HG03159 (cell line): ENCODE measurements around the gene IRF1.

ENCODE experiments used
- ATAC-seq: cut with Tn5 transposase; IDR thresholded peaks from one replicate; pipeline ENCODE4 v1.9.1; 2021; ENCODE audit warnings: mild to moderate bottlenecking, moderate library complexity; ENCODE audit not compliant: unreplicated experiment

The IRF1 gene

DNA sequence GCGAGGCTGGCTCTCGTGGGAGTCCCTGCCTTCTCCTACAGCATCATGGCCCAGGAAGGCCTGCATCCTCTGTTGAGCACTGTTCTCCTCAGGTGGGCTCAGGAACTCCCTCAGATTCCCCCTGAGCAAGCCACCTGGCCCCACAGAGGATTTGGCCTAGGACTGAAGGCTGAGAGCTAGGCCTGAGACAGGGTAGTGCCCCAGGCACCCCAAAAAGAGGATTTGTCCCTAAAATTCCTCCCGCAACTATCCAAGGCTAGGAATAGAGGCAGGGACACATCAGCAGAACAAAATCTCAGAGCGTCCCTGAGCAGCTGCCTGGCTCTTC lies 11.0 kb upstream of the IRF1 start:
- ATAC-seq: no peak

DNA sequence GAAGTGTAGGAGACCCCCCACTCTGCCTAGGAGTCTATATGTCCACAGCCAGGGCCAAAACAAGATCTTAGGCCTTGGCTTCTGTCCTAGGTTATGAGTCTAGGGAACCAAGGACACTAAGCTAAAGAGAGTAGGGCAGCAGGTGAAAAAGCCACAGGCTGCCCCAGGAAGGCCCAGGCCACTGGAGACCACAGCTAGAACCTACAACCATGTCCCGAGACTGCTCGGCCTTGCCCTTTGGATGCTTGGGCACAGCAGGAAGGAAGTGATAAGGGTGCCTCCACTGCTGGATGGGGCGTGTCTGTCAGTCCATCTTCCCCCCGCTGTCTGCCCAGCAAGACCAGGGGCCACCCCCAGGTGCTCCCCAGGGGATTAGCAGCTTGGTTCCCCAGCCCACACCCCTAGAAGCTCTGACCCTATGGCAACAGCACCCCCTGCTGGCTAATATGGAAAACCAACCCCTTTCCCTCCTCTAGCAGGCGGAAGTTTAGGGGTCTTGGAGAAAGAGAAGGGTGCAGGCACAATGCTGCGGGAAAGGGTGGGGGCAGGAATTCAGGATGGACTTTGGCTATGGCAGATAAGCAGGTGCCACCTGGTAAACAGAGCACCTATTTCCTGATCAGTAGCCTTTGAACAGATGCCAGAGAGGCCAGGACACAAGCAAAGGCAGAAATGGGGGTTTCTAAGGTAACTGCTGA lies 10.5 kb upstream of the IRF1 start:
- peak; percentile 33 for ATAC-seq

DNA sequence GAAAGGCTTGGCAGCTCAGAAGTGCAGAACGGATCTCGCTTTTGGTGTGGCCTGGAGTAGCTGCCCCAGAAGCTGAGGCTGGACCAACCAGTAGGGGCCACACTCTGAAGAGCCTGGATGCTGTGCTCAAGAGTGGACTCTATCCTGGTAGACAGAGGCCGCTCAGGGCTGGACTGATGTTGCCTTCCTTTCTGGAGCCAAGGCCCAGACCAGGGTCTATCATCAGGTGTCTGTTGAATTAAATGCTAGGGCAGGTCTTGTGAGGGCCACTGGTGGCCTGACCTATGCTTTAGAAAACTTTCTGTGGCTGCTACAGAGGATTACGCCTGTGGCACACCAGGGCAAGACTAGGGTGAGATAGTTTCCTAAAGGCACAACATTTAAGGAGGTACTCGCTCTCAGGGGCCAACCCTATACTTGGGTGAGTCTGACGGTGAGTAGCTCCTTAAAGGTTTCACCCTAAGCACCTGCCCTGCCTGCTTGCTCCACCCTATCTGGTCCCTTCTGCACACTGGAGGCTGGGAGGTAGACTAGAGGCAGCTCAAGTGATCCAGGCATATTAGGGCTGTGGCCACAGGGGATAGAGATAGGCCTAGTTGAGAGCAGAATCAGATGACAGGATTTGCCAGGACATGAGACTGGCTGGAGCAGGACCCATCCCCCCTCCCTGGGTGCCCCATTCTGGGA lies 9.8 kb upstream of the IRF1 start:
- no peak for ATAC-seq

DNA sequence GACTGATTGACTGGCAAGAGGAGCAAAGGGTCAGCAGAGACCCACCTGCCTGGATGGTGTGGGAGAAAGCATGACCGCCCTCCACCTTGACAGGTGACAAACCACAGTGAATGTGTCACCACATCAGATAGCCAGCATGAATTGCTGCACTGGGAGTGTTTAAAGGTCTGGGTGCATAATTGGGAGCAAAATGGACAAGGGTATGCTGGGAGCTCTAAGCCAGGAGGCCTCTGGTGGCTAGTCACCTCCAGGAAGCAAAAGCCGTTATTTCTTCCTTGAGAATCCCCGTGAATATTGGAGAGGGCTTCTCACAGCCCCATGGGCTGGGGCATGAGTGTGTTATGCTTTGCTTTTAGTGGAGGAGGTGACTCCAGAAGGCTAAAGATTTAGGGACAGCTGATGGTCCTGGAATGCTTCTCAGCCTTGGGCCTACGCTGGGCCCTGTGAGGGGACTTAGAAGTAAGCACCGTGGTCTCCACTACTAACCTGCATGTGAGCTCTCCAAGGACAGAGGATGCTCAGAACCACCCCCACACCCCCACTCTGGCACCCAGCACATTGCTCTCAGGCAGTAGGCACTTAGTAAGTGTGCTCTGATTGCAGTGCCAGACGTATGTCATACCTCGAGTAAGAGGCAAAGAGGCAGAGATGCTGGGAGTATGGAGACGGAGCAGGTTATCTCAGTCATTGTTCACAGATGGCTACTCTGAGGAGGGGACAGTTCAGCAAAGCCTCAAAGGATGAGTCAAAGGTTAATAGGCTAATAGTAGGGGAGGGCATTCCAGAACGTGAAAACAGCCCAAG lies 9.1 kb upstream of the IRF1 start:
- ATAC-seq: no peak

DNA sequence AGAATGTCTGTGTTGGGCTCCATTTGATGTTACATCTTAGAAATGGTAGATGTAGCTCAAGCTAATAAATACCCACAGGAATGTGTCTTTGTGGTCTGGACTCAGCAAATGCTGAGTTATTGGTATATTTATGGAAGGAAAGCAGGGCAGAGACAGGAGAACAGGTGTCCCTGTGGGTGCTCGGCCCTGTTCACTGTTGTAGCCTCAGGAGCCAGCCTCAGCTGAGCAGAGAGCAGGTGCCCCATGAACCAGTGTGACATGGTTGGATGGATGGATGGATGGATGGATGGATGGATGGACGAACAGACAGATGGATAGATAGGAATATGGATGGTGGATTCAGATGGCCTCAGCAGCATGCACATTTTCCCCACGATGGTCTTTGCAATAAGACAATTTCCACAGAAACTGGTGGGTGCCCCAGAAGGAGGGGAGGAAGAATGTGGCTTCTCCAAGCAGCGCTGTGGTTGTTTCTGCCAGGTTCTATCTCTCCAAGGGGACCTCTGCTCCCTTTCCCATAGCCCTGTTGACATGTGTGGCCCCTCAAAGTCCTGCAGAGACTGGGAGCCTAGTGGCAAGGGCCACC lies 8.2 kb upstream of the IRF1 start:
- ATAC-seq: no peak

DNA sequence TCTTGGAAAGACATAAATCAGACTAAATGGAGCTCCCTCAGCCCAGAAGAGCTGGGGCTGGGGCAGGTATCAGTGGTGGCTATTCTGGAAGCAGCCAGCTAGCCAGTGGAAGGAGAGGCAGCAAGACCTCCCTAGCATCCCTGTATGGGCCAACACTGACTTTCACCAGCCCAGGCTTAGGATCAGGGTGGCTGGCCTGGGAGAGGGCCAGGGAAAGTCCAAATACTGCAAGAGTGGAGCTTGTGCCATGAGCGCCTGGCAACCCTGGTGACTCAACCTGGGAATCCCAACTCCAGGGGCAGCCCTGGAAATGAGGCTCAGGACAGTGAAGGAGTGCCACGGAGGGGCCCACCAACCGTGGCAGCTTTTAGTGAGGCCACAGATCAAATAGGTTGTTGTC lies 7.6 kb upstream of the IRF1 start:
- ATAC-seq: no peak

DNA sequence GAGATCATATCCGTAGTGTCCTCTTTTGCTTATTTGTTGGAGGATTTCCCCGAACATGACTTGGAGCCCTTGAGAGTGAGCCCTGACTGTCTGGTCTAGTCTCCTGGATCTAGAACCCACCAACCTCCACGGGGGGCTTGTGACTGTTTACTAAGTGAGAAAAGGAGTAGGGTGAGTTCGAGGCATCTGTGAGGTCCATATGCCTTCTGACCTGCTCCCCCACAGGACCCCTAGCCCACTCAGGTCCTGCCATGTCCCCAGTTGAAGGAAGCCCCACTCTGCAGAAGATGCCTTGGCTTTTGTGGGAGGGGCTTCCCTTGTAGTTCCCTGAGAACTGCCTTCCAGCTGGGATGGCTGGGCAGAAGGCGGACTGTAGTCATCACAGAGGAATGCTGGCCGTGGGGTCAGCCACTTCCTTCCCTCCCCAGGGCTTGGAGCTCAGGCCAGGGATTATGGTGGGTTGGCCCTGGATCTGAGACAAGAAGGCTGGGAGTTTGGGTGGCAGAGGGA lies 7.0 kb upstream of the IRF1 start:
- ATAC-seq: no peak

DNA sequence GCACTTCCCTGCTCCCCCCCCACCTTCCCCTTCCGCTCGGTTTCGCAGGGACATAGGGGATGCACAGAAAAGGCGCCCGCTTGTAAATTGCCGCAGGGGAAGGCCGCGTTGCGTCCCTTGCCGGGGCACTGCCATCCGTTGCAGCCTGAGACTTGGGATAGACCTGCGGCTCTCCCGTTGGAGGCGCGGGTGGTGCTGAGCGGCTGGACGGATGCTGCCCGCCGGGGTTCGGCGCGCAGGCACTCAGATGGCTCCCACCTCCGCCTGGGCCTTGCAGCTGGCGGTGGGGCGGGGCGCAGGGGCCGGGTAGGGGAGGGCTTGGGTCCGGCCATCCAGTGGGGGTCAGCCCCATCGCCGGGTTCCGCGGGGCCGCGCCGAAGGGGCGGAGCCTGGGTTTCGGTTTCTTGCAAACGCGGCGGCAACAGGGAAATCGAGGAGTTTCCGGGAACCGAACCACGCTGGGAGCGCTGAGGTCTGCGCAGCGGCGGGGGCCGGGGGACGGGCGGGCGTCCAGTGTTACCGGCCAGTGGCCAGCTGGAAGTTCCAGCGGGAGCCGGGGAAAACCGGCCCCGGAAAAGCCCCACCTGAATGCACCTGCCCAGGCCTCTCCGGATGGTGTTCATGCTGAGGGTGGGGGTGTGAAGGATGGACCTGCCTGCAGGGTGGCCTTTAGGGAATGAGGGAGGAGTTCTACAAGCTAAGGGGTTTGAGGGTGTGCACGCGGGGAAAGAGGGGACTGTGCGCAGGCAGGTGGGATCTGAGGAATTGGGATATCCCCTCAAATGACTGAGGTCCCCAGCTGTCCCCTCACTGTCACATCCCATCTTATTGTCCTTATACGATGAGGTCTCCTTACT lies 6.3 kb upstream of the IRF1 start:
- ATAC-seq: peak; percentile 34

DNA sequence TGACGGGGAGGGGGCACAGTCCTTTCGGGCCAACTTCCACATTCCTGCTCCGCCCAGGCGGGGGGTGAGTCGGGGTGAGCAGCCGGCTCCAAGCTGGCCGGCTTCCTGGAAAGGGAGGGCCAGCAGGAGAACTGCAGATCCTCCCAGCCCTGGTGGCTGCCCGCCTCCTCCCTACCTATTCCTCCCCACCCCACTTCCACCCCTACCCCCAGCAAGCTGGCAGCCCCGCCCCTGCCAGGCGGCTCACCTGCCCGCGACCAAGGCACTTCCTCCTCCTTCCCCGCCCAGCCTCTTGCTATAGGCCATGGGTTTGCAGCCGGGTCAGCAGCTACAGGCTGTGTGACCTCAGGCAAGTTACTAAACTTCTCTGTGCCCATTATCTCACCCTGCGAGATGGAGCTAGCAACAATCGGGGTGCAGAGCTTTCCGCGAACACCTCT lies 5.6 kb upstream of the IRF1 start:
- peak; percentile 43 for ATAC-seq

DNA sequence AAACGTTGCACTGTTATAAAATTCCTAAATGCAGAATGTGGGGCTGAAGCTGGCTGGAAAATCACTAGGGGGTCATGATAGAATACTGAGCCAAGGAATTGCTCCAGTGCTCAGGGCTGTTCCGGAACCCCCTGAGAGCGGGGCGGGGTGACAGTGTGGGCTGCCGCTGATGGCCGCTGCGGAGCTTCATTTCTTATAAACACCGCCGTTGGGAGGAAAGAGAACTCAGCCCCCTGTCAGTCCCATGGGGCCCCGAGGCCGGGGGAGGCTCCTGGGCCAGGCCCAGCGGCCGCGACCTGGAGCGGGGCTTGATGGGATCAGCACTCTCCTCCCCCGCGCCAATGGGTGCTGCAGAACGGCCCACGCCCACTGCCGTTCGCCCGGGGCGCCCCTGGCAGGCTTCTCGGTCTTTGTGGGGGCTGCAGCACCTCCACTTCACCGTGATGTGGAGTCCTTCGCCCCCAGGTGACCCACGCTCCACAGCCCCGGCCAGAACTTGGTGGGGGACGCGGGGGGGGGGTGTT lies 5.2 kb upstream of the IRF1 start:
- ATAC-seq: peak; percentile 36

DNA sequence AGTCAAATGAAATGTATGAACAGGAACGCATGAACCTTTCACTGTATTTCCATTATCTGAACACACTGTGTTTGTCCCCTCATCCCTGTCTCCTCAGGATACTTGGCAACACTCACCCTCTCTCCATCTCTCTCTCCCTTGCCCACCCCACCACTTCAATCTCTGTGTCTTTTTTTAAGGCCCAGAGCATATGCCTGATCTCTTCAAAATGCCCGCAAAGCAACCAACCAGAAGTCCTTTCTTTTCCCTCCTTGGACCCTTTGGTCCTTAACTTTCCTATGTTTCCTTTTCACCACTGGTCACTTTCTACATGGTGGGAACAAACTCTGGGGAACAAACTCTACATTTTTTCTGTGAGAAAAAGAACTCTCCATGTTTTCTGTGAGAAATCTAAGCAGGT lies 3.2 kb upstream of the IRF1 start:
- ATAC-seq: no peak

DNA sequence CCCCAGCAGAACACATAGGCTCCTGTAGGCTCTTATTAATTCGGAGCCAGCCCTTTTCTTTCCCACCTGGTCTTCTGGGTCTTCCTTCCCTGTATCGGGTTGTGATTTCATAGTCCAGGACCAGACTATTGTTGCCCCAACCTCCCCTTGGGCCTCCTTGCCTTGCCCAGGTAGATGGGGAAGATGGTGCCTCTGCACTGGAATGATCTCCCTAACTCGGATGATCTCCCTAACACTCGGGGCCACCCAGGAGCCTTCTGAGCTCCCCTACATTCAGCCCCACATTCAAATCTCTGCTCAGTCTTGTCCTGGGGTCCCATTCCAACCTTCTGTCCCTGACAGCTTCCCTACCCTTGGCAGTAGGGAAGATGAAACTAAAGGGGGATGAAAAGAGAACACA lies 2.7 kb upstream of the IRF1 start:
- ATAC-seq: no peak

DNA sequence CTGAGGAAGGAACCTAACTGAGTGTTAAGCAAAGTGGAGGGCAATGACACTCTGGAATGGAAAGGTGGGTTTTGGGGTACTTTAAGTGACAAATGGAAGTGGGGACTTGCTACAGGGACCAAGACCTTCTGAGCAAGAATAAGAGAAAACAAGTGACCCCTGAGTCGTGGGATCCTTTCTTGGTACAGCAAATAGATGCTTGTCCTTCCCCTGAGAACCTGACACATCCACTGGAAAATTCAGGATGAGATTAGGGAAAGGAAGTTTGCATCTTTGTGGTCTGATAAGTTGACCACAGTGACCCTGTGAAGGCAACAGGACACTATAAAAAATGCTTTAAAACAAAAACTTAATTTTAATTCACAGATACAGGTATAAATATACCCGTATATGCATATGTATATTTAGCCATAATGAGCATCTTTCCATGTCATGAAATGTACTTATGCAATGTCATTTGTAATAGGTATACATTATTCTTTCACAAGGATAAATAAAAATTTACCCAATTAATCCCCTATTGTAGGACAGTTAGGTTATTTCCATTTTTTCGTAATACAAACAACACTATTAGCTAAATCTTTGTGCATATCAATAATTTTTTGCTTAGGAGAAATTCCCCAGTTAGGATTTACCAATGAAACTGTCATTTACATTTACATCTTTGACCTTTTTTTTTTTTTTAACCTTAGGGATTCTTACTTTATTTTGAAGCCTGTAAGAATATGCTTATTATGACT lies 2.0 kb upstream of the IRF1 start:
- no peak for ATAC-seq

DNA sequence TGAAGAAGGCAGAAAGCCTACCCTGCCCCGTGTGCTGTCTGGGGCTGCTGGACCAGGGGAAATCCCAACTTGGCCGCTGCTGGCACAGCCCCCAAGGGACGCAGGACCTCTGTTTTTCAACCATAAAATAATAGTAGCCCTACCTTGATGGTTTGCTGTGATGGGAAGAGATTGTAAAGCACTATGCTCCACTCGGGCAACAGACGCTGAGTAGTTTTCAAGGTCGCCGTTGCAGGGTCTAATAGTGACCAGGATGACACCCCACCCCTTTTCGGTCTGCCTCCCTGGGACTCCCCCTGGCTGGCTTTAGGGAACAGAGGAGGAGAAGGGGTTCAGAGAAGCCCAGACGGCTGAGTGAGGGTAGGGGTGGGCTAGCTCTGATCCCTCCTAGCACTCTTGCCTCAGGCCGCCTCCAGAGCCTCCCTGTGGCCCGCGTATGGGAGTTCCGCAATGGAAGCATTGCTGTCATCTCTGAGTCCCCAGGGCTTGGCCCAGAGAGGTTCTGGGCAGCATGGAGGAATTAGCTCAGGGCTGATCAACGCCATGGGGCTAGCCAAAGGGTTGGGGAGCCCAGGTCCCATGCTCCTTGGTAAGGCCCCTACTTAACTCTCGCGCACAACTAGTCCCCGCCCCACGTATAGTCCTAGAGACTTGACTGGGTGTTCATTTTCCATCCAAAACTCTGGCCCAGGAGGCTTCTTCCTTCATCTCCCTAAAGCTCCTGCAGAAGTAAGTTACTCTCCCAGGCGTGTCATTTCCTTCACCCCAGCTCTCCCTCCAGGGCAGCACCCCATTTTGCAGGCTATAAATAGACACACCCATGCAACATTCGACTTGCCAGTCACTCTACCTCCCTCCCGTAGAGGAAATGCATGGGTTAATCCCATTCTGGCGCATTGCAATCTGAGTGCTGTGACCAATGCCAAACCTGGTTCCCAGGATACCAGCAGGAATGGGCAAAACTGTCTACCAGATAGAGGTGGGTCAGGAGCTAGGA lies 1.1 kb upstream of the IRF1 start:
- ATAC-seq: peak; percentile 12

DNA sequence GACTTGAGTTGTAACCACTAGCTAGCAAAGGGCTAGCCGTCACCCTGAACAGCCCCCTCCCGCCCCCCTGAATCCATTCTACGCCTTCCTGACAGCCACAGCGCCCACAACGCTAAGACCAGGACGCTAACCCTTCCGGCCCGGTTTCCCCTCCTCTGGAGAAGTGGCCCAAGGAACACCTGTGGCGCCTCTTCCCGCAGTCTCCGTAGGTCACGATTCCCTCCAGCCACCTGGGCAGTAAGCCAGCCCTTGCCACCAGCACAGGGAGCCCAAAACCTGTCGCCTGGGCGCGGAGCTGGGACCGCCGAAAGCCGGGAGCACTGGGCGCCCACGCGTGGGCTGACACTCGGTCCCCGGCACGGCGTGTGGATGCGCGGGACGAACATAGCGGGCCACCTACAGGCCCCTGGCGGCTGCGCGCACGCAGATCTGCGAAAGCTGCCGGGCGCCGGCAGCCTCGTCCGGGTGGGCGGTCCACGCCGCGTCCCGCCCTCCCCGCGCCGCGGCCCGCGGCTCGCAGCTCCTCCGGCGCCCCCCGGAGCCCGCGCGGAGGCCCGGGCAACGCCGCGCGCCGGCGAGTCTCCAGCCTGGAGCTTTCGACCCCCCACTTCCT lies 596 bp downstream of the IRF1 start:
- ATAC-seq: peak; percentile 28

DNA sequence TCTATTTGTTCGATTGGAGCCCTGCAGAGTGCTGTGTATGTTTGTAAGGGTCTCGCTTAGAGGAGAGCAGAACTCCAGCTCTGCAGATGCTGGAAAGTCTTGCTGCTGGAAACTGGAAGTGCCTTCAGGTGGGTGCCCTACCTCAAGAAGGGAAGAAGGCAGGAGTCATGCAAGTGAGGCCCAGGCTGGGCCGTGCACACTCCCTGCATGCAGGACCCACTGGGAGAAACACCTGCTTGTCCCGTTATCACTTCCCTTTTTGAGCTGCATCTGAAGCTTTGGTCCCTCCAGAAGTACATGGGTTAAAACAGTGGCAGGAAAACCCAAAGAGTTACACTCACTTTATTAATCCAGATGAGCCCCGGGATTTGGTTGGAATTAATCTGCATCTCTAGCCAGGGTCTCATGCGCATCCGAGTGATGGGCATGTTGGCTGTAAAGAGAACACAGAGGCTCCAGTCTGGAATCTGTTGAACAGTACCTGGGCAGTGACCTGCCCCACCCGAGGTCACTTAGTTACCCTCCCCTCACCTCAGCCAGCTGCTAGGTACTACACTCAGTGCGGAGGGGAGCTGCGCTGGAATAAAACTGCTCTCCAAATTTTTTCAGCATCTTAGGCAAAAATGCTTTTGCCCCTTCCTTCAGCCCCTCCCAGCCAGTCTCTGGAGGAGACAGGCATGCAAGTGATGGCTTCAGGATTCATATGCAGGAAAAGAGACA lies 1.4 kb downstream of the IRF1 start:
- ATAC-seq: no peak

DNA sequence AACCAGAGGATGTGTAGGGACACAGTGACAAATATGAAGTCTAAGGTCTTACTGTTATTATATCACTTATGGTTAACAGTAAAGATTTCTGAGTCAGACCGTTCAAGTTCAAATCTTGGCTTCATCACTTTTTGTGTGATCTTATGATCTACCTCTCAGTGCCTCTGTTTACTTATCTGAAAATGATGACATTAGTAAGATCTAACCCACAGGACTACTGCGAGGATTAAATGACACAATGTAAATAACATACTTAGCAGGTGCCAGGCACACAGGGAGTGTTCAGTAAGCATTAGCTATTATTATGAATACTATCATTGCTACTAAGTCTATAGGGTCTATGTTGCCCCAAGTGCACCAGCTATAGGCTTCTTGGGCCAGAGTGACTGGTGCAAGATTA lies 2.0 kb downstream of the IRF1 start:
- ATAC-seq: no peak
